Activated CD4-positive, alpha-beta T cell treated with anti-CD3 and anti-CD28 coated beads, Interleukin-2, amount 10 ng/mL, durations not matched to agents 24 days and 14 days (primary cell): Measurements from ENCODE around the gene MAP4K4. TPM values are rescaled to one million over a fixed set of nuclear protein-coding genes. Genes with fewer than 3 reads are reported as not detected.

Source experiments
- DNase-seq: peaks from one replicate; pipeline ENCODE4 v3.0.0; 2022
- H3K27ac Mint-ChIP-seq: one replicate; pipeline ENCODE4 v1.8.0; 2022; ENCODE audit warnings: mild to moderate bottlenecking, mixed read lengths
- H3K27me3 Mint-ChIP-seq: one replicate; pipeline ENCODE4 v1.8.0; 2022; ENCODE audit warnings: mixed read lengths
- H3K36me3 Mint-ChIP-seq: one replicate; pipeline ENCODE4 v1.8.0; 2022; ENCODE audit warnings: low read depth, mild to moderate bottlenecking, mixed read lengths
- H3K4me1 Mint-ChIP-seq: one replicate; pipeline ENCODE4 v1.8.0; 2021; ENCODE audit warnings: mixed read lengths
- H3K4me3 Mint-ChIP-seq: one replicate; pipeline ENCODE4 v1.8.0; 2022; ENCODE audit warnings: mild to moderate bottlenecking, moderate library complexity, mixed read lengths
- H3K9me3 Mint-ChIP-seq: one replicate; pipeline ENCODE4 v1.8.0; 2021; ENCODE audit warnings: mixed read lengths
- intact Hi-C: fragments of 100-400 bp; cut with micrococcal nuclease; formaldehyde crosslinking; loops from one replicate; pipeline ENCODE4 v1.15.1; 2023
- total RNA-seq: library from RNA; stranded (reverse); gene quantifications from 2 replicates; pipeline ENCODE4 v1.2.3, GENCODE V29; 2022

The MAP4K4 gene
- total RNA-seq, result 41.2 and 42.6 TPM in 2 replicates

GRCh38 chr2:101697124-101698013, at the start of gene MAP4K4:
MAP4K4 (plus strand) TSS chr2:101697707; CDS start chr2:101698081, 374 bp downstream.
- Mint-ChIP-seq H3K4me1 (peaks cover 22% of the 10 kb centered on the region), H3K36me3 (peaks cover 8% of the 10 kb centered on the region), H3K4me3 (peak within 1 kb of the TSS; percentile 85), H3K9me3 (no peaks in the 10 kb centered on the region), H3K27me3 (no peaks in the 10 kb centered on the region), H3K27ac (peak within 1 kb of the TSS; percentile 88)
- DNase-seq, result peak; percentile 91
- intact Hi-C loops, result loop anchor here (1.0 to 5.0 kb wide), 6 partner anchors 9 to 445 kb away; partner anchors contain the start of genes CNOT11, RFX8 and RNF149

GRCh38 chr2:101653469-101653868, 44.0 kb upstream of the MAP4K4 start:
- no peak for DNase-seq
- intact Hi-C loops, result loop anchor here (2.0 to 5.0 kb wide), 5 partner anchors 31 to 179 kb away; partner anchors contain the start of genes MAP4K4 and RFX8
- peaks cover 5% of the 10 kb centered on the region for H3K36me3 Mint-ChIP-seq
- H3K9me3 Mint-ChIP-seq, result peaks cover 4% of the 10 kb centered on the region
- H3K27me3 Mint-ChIP-seq, result no peaks in the 10 kb centered on the region
- peaks cover 25% of the 10 kb centered on the region for H3K4me1 Mint-ChIP-seq
- H3K27ac Mint-ChIP-seq, result peak overlapping the region; percentile 77
- no peak overlapping the region for H3K4me3 Mint-ChIP-seq

GRCh38 chr2:101655702-101656422, 41.6 kb upstream of the MAP4K4 start:
- no peak for DNase-seq
- peaks cover 4% of the 10 kb centered on the region for H3K9me3 Mint-ChIP-seq
- no peak overlapping the region for H3K27ac Mint-ChIP-seq
- intact Hi-C loops, result no loop called here
- peaks cover 21% of the 10 kb centered on the region for H3K4me1 Mint-ChIP-seq
- H3K27me3 Mint-ChIP-seq, result no peaks in the 10 kb centered on the region
- peaks cover 5% of the 10 kb centered on the region for H3K36me3 Mint-ChIP-seq
- no peak overlapping the region for H3K4me3 Mint-ChIP-seq

GRCh38 chr2:101657787-101658186, 39.7 kb upstream of the MAP4K4 start:
- Mint-ChIP-seq H3K27me3 (no peaks in the 10 kb centered on the region), H3K9me3 (peaks cover 4% of the 10 kb centered on the region), H3K4me3 (no peak overlapping the region), H3K27ac (no peak overlapping the region), H3K4me1 (peaks cover 5% of the 10 kb centered on the region), H3K36me3 (peaks cover 4% of the 10 kb centered on the region)
- intact Hi-C loops, result no loop called here
- DNase-seq, result no peak

- no peak for DNase-seq
- peaks cover 3% of the 10 kb centered on the region for H3K9me3 Mint-ChIP-seq
- intact Hi-C loops, result no loop called here
- no peaks in the 10 kb centered on the region for H3K27me3 Mint-ChIP-seq
- no peak overlapping the region for H3K27ac Mint-ChIP-seq
- peaks cover 3% of the 10 kb centered on the region for H3K36me3 Mint-ChIP-seq
- peaks cover 4% of the 10 kb centered on the region for H3K4me1 Mint-ChIP-seq
- H3K4me3 Mint-ChIP-seq, result no peak overlapping the region
These were observed 39.1 kb upstream of the MAP4K4 start for GRCh38 chr2:101658387-101658786.

GRCh38 chr2:101665312-101665711, 32.2 kb upstream of the MAP4K4 start:
- no peaks in the 10 kb centered on the region for H3K27me3 Mint-ChIP-seq
- no peak overlapping the region for H3K27ac Mint-ChIP-seq
- no peak overlapping the region for H3K4me3 Mint-ChIP-seq
- DNase-seq, result no peak
- no peaks in the 10 kb centered on the region for H3K36me3 Mint-ChIP-seq
- H3K9me3 Mint-ChIP-seq, result peaks cover under 1% of the 10 kb centered on the region
- no peaks in the 10 kb centered on the region for H3K4me1 Mint-ChIP-seq
- intact Hi-C loops, result no loop called here

- intact Hi-C loops, result no loop called here
- Mint-ChIP-seq H3K36me3 (peaks cover 4% of the 10 kb centered on the region), H3K27ac (no peak overlapping the region), H3K9me3 (peaks cover 7% of the 10 kb centered on the region), H3K27me3 (no peaks in the 10 kb centered on the region), H3K4me3 (no peak overlapping the region), H3K4me1 (no peaks in the 10 kb centered on the region)
- DNase-seq, result no peak
These were observed 29.7 kb upstream of the MAP4K4 start for GRCh38 chr2:101667823-101668222.

GRCh38 chr2:101672047-101672446, 25.5 kb upstream of the MAP4K4 start:
- Mint-ChIP-seq H3K4me1 (peaks cover 6% of the 10 kb centered on the region), H3K36me3 (peaks cover 6% of the 10 kb centered on the region)
- intact Hi-C loops, result no loop called here

GRCh38 chr2:101673920-101674319, 23.6 kb upstream of the MAP4K4 start:
- H3K27ac Mint-ChIP-seq, result no peak overlapping the region
- peaks cover 8% of the 10 kb centered on the region for H3K36me3 Mint-ChIP-seq
- DNase-seq, result no peak
- peaks cover 17% of the 10 kb centered on the region for H3K9me3 Mint-ChIP-seq
- peaks cover 6% of the 10 kb centered on the region for H3K4me1 Mint-ChIP-seq
- intact Hi-C loops, result no loop called here
- H3K27me3 Mint-ChIP-seq, result no peaks in the 10 kb centered on the region
- no peak overlapping the region for H3K4me3 Mint-ChIP-seq

More at GRCh38 chr2:101672047-101672446, 25.5 kb upstream of the MAP4K4 start:
- Mint-ChIP-seq H3K4me3 (no peak overlapping the region), H3K27ac (no peak overlapping the region), H3K9me3 (peaks cover 13% of the 10 kb centered on the region), H3K27me3 (no peaks in the 10 kb centered on the region)
- DNase-seq, result no peak

- Mint-ChIP-seq H3K27ac (no peak overlapping the region), H3K4me1 (peaks cover 6% of the 10 kb centered on the region), H3K36me3 (peaks cover 8% of the 10 kb centered on the region), H3K27me3 (no peaks in the 10 kb centered on the region), H3K9me3 (peaks cover 14% of the 10 kb centered on the region), H3K4me3 (no peak overlapping the region)
- DNase-seq, result no peak
- intact Hi-C loops, result no loop called here
These were observed 22.0 kb upstream of the MAP4K4 start for GRCh38 chr2:101675512-101675911.

- Mint-ChIP-seq H3K4me1 (peaks cover 6% of the 10 kb centered on the region), H3K36me3 (peaks cover 7% of the 10 kb centered on the region), H3K9me3 (peaks cover 13% of the 10 kb centered on the region), H3K4me3 (no peak overlapping the region), H3K27ac (no peak overlapping the region), H3K27me3 (no peaks in the 10 kb centered on the region)
- DNase-seq, result no peak
- intact Hi-C loops, result no loop called here
These were observed 20.8 kb upstream of the MAP4K4 start for GRCh38 chr2:101676674-101677073.

- peaks cover 10% of the 10 kb centered on the region for H3K9me3 Mint-ChIP-seq
- no peaks in the 10 kb centered on the region for H3K27me3 Mint-ChIP-seq
- H3K27ac Mint-ChIP-seq, result no peak overlapping the region
- peaks cover 6% of the 10 kb centered on the region for H3K4me1 Mint-ChIP-seq
- intact Hi-C loops, result no loop called here
- no peak for DNase-seq
- H3K36me3 Mint-ChIP-seq, result peaks cover 4% of the 10 kb centered on the region
- no peak overlapping the region for H3K4me3 Mint-ChIP-seq
These were observed 19.8 kb upstream of the MAP4K4 start for GRCh38 chr2:101677658-101678057.

GRCh38 chr2:101678379-101678778, 19.1 kb upstream of the MAP4K4 start:
- H3K27ac Mint-ChIP-seq, result no peak overlapping the region
- peaks cover 6% of the 10 kb centered on the region for H3K4me1 Mint-ChIP-seq
- intact Hi-C loops, result no loop called here
- DNase-seq, result no peak
- peaks cover 4% of the 10 kb centered on the region for H3K36me3 Mint-ChIP-seq
- peaks cover 10% of the 10 kb centered on the region for H3K9me3 Mint-ChIP-seq
- H3K4me3 Mint-ChIP-seq, result no peak overlapping the region
- no peaks in the 10 kb centered on the region for H3K27me3 Mint-ChIP-seq
